Stimulated activated CD4-positive, alpha-beta T cell treated with anti-CD3 and anti-CD28 coated beads, Interleukin-1b, Interleukin-23, amount 100 ng/mL, for 1 hour (primary cell): Measurements from ENCODE around the gene ANAPC5.

Experiments
- DNase-seq, 2 donors: peaks; one replicate each; pipeline ENCODE4 v3.0.0-alpha.2; 2020; ENCODE audit warnings: low read depth in 2 of 2

ANAPC5 gene

DNA sequence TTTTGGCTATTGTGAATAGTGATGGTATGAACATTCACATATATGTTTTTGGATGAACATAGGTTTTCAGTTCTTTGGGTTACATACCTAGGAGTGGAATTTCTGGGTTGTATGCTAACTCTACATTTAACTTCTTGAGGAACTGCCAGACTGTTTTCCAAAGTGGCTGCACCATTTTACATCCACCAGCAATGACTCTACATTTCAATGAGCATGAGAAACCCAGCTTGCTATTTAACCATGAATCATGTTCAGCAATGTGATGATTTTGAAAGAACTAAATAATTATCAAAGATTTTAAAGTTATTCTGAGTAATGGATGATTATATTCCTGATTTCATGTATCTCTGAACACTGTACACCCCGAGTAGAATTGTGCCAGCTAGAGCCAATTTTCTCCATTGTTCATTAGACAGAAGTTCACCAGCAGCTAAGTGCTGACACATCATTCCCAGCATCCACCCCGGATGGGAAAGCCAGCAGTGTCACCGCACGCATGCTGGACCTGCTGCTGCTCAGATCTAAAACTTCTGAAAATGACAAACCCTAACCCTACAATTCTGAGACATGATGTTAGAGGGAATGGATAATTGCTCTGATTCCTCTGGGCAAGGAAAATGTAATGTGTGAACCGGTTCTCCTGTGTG, 13.3 kb upstream of the ANAPC5 start:
- DNase-seq, result no peak

DNA sequence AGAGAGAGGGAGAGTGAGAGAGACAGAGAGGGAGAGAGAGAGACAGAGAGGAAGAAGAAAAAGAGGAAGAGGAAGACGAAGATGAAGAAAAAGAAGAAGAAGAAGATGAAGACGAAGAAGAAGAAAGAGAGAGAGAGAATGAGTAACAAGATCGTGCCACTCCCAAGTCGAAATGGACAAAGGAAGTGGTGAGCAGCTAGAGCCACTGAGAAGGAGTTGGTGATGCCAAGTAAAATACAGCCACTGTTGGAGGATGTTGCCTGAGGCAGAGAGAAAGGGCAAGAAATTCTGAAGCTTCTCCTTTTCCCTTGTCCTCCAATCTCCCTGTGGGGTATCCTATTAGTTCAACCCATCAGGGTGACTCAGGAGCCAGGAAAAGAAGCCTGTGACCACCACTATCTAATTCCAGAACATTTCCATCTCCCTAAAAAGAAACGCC, 12.5 kb upstream of the ANAPC5 start:
- DNase-seq, result no peak

DNA sequence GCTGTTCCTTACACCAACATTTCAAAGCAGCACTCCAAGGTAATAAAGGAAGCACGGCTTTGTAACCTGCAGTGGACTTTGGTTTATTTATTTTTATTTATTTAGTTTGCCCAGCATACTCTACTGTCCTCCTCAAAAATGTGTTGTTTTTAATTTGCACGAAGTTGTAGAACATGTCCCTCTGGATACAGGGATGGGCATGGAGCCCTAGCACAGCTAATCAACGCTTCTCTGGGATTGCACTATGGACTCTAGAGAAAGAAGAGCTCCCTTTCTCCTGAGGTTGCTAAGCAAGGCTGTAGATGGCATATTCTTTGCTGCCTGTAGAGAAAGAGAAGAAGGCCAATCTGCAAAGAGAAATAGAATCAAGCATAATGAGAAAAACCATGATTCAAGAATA, 5.9 kb upstream of the ANAPC5 start:
- DNase-seq, result no peak

DNA sequence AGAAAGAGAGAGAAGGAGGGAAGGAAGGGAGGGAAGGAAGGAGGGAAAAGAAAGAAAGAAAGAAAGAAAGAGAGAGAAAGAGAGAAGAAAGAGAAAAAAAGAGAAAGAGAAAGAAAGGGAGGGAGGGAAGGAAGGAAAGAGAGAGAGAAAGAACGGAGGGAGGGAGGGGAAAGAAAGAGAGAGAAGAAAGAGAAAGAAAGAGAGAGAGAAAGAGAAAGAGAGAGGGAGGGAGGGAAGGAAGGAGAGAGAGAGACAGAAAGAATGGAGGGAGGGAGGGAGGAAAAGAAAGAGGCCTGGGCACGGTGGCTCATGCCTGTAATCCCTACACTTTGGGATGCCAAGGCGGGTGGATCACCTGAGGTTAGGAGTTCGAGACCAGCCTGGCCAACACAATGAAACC, 5.1 kb upstream of the ANAPC5 start:
- DNase-seq, result no peak

DNA sequence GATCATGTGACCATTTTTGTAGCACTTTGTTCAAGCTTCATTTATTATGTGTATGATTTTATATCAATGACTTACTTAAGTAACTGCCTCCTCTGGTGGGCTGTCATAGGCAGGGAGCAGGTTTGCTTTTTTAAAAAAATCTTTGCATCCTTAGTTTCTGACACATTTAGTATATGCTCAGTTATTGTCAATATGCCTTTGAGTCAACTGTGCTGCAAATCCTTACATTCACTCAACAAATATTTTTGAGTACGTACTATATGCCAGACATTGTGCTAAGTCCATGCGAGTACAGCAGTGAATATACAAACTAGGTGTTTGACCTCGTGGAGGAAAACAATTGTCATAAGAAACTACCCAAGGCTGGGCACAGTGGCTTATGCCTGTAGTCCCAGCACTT, 4.4 kb upstream of the ANAPC5 start:
- DNase-seq, result no peak

DNA sequence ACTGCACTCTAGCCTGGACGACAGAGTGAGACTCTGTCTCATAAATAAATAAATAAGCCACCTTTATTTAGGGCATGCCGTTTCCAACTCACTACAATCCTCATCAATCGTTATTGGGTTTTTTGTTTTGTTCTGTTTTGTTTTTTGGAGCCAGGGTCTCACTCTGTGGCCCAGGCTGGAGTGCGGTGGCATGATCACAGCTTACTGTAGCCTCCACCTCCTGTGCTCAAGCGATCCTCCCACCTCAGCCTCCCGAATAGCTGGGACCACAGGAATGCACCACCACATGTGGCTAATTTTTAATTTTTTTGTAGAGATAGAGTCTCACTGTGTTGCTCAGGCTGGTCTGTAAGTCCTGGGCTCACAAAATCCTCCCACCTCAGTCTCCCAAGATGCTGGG, 3.6 kb upstream of the ANAPC5 start:
- no peak for DNase-seq

DNA sequence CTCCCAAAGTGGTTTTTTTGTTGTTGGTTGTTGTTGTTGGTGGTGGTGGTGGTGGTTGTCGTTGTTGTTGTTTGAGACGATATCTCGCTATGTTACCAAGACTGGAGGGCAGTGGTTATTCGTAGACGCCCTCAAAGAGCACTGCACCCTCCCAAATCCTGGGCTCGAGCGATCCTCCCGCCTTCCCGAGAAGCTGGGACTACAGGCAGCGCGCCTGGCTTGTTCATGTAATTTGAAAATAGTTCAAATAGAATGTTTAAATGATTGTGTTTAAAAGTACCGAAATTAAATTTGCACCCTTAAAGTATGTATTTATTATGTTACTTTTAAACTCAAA, 439 bp upstream of the ANAPC5 start:
- DNase-seq, result no peak

DNA sequence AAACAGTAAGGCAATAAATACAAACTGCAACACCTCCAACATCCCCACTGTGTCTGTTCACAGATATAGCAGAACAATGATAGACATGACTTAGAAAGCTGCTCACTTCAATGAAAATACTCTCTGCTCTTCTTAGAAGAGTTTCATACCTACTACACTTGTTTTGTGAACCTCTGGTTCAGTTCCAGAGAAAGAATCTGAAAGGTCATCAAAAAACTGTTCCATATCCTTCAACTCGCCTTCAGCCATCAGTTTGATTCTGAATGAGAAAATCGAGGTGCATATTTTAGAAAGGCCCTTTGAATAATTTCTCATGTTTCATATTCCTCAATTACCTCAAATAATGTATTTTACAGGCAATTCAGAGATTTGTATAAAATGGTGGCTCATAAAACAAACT, 5.5 kb downstream of the ANAPC5 start:
- no peak for DNase-seq

DNA sequence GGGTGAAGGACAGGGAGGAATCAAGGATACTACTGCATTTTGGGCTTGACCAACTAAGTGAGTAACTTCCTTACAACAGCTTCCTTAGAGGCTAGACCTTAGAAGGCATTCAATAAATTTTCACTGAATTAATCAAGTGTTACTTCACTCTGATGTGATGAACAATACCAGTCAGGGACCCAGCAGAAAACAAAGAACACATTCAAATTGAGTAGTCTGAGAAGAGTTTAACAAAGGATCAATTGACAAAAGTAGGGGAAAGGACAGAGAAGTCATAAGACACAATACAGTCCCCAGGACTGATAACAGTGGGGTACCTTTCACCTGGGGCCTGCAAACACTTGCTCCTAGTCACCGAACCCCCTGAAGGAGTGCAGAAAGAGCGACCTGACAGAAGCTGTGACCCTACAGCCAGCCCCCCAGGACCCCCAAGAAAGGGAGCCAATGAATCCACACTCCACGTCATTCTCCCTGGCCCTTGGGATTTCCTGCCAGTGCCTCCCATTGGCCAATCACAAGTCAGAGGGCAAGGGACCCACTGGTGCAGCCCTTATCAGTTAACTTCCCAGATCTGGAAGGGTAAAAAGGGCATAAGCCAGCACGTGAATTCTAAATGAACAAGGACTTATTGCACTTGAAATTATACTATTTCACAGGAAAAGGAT, 6.9 kb downstream of the ANAPC5 start:
- DNase-seq, result no peak

DNA sequence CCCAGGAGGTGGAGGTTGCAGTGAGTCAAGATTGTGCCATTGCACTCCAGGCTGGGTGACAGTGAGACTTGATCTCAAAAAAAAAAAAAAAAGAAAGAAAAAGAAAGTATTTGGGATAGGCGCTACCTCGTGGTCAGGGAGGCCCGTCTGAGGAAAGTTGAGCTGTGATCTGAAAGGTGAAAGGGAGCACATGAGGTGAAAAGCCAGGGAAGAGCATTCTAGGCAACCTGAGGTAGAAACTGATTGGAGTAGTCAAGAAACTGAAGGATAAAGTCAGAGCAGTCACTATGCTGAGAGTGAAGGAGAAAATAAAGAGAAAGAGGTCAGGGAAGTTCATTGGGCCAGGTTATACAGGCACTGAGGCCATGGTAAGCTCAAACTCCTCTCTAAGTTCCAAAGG, 7.7 kb downstream of the ANAPC5 start:
- no peak for DNase-seq

DNA sequence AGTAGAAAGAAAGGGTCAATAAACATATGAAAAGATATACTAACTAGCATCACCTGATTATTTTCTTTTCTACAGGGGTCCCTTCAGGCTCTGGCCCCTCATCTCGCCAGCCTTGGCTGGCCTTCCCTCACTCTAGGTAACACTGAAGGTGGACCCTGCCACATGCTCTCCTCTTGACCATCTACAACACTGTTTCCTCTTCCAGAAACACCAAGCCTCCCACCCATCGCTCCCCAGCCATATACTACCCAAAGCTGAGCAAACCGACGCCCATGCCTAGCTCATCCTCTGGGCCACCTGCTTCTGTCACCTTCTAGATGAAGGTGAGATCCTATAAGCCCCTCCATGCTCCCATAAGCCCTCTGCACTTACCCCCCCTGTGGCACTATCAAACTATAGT, 14.8 kb downstream of the ANAPC5 start:
- no peak for DNase-seq

DNA sequence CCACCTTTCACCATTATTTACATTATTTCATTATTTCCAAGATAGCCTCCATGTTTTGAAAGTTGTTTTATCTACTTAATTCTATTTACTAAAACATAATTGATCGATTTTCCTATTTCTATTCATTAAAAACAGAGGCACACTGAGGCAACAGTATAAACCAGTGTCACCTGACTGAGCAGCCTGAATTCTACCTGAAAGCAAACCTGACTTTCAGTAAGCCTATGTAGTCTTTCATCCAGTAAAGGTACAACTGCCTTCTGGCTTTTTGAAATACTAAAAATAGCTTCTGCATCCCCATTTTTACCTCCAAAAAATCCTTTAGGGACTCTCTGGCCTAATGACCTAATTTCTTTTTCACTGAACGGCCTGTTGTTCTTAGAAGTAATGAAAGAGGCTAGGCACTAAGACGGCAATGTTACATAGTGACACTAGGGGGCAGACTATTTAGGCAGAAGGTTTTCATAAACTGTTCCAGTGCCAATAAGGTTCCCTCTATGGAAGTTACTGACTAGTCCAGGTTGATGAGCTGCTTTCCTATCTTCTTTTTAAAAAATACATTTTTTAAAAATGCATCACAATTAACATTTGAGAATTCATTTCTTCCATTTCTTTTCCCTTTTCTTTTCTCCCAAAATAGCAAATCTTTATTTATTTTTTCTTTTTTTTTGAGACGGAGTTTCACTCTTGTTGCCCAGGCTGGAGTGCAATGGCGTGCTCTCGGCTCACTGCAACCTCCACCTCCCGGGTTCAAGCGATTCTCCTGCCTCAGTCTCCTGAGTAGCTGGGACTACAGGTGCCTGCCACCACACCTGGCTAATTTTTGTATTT, 17.5 kb downstream of the ANAPC5 start:
- DNase-seq, result no peak

DNA sequence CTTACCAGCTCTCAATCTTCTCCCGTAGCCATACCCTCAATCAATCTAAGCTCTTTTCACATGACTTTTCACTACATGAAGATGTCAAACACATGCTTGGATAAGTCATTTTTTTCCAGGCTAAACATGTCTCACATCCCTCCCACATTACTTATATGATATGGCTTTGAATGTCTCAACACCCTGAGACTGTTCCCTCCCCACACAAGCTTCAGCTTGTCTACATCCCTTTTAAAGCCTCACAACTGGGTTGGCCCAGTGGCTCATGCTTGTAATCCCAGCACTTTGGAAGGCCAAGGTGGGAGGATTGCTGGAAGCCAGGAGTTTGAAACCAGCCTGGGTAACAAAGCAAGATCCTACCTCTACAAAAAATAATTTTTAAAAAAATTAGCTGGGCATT, 18.5 kb downstream of the ANAPC5 start:
- DNase-seq, result no peak

DNA sequence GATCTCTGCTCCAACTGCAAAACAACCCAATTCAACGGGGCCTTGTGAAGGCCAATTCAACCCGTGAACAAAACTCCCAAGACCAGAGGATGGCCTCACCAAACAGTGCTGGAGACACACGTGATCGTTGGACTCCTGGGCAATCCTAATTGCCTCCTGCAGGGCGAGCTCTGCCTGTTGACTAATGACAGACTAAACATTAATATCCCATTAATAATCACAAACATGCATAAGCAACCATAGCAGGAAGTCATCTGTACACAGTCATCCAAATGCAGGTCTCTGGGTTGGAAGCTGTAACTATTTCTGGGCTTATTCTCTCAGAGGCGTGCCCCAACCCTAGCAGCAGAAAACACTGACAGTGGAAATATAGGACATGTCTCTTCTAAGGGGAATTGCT, 21.0 kb downstream of the ANAPC5 start:
- DNase-seq, result no peak

DNA sequence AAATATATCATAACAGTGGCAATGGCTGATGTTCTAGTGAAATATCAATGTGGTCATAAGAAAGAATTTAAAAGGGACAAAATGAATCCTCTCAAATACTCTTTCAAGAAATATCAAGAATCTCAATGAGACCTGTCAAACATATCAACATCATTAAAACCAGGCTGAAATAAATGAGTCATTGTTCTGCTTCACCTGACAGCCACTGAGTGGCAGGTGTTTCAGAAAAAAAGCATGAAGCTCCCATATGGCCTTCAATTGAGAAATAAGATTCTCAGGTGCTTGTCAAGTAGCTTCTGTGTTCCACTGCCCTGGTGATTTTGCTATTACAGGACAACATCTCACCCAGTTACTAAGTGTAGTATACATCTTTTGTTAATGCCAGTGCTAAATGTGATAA, 21.5 kb downstream of the ANAPC5 start:
- no peak for DNase-seq

DNA sequence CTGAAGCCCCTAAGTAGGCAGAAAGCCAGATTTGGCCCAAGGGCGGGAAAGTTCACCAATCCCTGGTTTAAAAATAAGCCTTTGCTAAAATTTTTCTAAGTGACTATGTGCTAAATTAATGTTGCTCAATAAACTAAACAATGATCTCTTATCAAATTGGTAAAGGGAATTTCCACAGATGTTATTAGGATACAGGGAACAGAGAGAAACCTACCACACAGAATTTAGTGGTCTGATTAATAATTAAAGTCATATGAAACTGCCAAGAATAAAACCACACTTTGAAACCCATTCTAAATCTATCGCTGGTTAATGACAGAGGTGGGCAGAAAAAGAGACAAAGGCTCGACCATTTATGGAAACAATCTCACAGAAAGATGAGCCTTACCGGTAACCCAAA, 22.0 kb downstream of the ANAPC5 start:
- DNase-seq, result no peak

DNA sequence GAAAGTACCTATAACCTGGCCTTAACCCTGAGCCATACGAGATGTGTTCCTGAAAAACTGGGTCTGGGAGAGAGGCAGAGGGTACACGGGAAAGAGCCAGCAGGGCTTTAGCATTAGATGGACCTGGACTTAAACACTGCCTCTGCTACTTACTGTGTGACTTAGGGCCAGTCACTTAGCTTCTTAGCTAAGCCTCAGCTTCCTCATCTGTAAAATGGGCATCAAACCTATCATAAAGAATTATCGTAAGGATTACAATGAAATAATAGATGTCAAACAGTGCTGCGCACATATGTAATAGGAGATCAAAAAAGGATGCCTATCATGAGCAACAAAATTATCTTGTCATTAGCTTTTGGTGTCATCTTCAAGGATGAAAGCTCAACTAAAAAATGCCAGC, 23.6 kb downstream of the ANAPC5 start:
- DNase-seq, result no peak

DNA sequence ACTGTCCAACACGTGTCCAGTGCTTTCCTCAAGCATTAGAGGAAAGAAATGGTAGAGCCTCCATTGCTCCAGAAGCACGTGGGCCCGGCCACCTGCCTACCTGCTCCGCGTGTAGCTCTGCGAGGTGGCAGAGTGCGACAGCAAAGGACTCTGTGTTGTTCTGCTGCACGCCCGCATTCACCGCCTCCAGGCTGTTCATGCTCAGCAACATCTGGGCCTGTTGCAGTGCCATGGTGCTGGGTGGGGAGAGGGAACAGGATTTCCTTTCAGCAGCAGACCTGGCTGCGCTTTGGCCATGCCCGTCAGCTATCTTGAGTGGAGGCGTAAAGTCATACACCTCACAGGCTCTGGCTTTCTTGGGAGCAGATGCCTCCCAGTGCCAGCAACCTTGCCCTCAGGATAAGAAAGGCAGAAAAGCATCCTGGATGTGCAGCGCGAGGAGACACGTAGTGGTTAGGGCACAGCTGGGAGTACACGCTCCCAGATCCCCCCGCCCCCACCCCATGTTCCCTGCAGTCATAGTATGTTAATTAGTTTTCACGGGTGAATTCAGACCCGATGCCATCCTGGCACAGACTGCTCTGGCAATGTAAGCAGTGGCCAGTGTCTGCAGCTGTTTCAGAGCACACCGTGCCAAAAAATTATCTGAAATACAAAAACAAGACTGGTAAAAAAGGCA, 25.1 kb downstream of the ANAPC5 start:
- DNase-seq, result no peak

DNA sequence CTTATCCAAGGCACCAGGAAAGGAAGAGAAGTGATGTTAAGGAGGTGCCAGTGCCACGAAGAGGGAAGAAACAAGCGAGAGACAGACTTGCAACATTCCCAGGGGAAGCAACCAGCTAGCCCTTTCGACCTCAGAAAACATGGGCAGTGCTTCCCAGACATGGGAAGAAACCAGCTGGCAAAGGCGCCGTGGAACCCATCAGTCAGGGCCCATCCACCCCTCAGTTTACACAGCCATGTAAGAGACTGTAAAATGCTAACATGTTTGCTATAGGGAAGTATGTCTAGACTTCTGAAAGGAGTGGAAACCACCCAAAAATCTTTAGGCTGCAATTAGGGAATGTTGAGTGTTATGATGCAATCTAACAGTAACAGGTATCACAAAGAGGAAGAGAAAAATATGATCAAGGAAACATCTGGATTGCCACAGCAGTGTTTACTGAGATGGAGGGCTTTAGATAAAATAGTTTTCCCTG, 26.3 kb downstream of the ANAPC5 start:
- DNase-seq, result no peak

DNA sequence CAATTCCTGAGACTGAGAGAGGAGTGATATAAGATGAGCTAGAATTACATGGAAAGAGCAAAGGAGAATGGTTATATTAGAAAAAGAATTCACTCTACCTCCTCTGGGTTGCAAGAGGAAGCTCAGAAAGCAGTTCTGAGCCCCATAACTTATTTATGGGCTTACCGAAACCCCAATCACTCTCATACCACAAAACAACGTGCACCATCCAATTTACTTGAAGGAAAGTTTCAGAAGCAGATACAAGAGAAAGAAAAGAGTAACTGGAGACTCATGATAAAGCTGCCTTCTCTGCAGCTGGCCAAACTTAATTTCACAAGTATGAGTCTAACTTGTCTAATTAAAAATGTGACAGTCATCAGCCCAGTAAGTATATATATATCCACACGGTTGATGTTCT, 28.3 kb downstream of the ANAPC5 start:
- DNase-seq, result no peak

DNA sequence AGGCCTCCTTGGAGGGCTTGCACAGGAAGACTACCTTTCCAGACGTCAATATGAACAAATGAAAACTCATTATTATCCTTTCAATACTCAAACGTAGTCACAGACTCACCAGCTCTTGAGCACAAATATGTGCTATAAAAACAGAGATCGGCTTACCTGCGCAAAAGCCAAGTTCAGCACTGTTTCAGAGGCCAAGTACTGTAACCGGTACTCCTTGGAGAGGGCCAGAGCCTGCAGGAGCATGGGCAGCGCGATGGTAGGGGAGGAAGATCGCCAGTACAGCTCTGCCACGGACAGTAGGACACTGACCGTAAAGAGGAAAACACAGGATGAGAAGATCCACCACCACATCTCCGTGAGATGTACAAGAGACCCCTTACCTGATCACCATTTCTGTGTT, 34.1 kb downstream of the ANAPC5 start:
- DNase-seq, result no peak

DNA sequence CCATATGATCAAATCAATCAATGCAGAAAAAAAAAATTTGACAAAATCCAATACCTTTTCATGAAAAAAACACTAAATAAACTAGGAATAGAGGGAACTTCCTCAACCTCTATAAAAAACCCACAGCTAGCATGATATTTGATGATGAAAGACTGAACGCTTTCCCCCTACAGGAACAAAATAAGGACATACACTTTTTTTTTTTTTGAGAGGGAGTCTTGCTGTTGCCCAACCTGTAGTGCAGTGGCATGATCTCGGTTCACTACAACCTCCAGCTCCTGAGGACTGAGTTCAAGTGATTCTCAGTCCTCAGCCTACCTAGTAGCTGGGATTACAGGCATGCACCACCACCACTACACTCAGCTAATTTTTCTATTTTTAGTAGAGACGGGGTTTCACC, 37.8 kb downstream of the ANAPC5 start:
- DNase-seq, result no peak
